ENCODE data around the gene TAS1R3. TPM values are rescaled to one million over a fixed set of nuclear protein-coding genes. Genes with fewer than 3 reads are reported as not detected.

The TAS1R3 gene
- total RNA-seq, 1 experiment from 2014 or later = 0.07 TPM

DNA sequence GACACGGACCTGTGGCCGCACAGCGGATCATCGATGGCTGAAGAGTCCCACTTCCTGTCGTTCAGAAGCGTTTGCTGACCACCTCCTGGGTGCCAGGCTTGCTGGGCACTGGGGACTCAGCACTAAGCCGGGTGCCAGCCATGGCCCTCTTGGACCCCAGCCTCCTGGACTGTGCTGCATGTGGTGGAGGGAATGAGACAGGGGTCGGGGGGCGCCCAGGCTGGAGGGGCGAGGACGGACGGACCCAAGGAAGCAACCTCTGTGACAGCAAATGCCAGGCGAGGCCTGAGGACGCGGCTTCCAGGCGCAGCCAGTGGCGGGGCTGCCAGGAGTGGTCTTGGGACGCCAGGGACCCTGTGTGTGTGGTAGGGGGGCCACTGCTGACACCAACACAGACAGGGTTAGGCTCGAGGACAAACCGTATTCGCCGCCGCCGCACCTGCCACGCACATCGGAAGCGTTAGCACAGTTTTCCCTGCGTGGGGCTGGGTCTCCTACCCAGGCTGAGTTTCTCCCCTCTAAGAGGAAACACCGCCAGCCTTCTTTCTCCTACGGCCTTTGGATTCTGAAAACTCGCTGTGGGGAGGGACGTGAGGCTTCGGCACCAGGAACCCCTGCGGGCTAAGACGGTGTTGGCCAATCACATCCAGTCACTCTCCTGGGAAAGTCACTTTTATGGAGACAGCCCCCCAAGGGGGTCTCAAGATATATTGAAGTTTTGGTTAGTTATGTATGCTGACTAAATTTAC, 30.3 kb downstream of the TAS1R3 start:
- intact Hi-C loops (cut with micrococcal nuclease) = no loop called here
- TF ChIP-seq, protein P1, sequence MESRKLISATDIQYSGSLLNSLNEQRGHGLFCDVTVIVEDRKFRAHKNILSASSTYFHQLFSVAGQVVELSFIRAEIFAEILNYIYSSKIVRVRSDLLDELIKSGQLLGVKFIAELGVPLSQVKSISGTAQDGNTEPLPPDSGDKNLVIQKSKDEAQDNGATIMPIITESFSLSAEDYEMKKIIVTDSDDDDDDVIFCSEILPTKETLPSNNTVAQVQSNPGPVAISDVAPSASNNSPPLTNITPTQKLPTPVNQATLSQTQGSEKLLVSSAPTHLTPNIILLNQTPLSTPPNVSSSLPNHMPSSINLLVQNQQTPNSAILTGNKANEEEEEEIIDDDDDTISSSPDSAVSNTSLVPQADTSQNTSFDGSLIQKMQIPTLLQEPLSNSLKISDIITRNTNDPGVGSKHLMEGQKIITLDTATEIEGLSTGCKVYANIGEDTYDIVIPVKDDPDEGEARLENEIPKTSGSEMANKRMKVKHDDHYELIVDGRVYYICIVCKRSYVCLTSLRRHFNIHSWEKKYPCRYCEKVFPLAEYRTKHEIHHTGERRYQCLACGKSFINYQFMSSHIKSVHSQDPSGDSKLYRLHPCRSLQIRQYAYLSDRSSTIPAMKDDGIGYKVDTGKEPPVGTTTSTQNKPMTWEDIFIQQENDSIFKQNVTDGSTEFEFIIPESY (IDR thresholded peaks at IDR 0.05; ENCODE audit: extremely low read depth, insufficient replicate concordance, low read length) = no peak
- TF ChIP-seq YY1 (IDR thresholded peaks at IDR 0.05; ENCODE audit: extremely low read depth, insufficient replicate concordance, low read depth, low read length) (no peak), EZH2phosphoT487 (IDR thresholded peaks at IDR 0.05; ENCODE audit: borderline replicate concordance) (no peak), FOSL1 (IDR thresholded peaks at IDR 0.05; ENCODE audit: low read depth) (no peak), JUND (IDR thresholded peaks at IDR 0.05) (no peak)
- TF ChIP-seq, protein P2, sequence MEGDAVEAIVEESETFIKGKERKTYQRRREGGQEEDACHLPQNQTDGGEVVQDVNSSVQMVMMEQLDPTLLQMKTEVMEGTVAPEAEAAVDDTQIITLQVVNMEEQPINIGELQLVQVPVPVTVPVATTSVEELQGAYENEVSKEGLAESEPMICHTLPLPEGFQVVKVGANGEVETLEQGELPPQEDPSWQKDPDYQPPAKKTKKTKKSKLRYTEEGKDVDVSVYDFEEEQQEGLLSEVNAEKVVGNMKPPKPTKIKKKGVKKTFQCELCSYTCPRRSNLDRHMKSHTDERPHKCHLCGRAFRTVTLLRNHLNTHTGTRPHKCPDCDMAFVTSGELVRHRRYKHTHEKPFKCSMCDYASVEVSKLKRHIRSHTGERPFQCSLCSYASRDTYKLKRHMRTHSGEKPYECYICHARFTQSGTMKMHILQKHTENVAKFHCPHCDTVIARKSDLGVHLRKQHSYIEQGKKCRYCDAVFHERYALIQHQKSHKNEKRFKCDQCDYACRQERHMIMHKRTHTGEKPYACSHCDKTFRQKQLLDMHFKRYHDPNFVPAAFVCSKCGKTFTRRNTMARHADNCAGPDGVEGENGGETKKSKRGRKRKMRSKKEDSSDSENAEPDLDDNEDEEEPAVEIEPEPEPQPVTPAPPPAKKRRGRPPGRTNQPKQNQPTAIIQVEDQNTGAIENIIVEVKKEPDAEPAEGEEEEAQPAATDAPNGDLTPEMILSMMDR (IDR thresholded peaks at IDR 0.05 in 2 of 3, conservative IDR thresholded peaks at IDR 0.05 in 1 of 3; ENCODE audit: borderline replicate concordance in 1 of 3, insufficient read depth in 1 of 3, low read depth in 2 of 3, low read length in 2 of 3) = no peak
- TF ChIP-seq, protein P3, sequence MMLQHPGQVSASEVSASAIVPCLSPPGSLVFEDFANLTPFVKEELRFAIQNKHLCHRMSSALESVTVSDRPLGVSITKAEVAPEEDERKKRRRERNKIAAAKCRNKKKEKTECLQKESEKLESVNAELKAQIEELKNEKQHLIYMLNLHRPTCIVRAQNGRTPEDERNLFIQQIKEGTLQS (IDR thresholded peaks at IDR 0.05) = no peak
- Histone ChIP-seq H3K27ac (ENCODE audit: low read depth, low read length) (peak overlapping the region; percentile 49; the same call in 1 of the 2 replicates), H3K4me1 (ENCODE audit: control insufficient read depth in 1 of 2, insufficient read depth in 2 of 2, low read length in 2 of 2) (peaks cover 24 to 49% of the 10 kb centered on the region in 2 experiments), H2AFZ (ENCODE audit: low read depth, low read length, poor library complexity, severe bottlenecking) (no peak overlapping the region), H3K4me2 (ENCODE audit: low read length) (peak overlapping the region; percentile 68), H3K36me3 (ENCODE audit: control insufficient read depth in 1 of 2, insufficient read depth in 2 of 2, low read length in 2 of 2) (no peaks in the 10 kb centered on the region), H4K20me1 (ENCODE audit: insufficient read depth) (no peaks in the 10 kb centered on the region), H3K9ac (ENCODE audit: low read length) (peak overlapping the region; percentile 51), H3K79me2 (ENCODE audit: insufficient read depth, low read length) (no peaks in the 10 kb centered on the region), H3K27me3 (ENCODE audit: insufficient read depth, low read length) (no peaks in the 10 kb centered on the region), H3K9me3 (ENCODE audit: control insufficient read depth in 1 of 2, insufficient read depth in 1 of 2, low read depth in 1 of 2, low read length in 2 of 2) (peaks cover 0 to 5% of the 10 kb centered on the region in 2 experiments; a peak in 1 of 4 replicates), H3K4me3 (replicated peaks in 1 of 2; ENCODE audit: low read depth in 1 of 2, low read length in 2 of 2) (0 out of 4 replicates have a peak overlapping the region, but pooled peaks of 1 of the 2 experiments have one; percentile 25), H3K9me2 (ENCODE audit: insufficient read depth) (no peaks in the 10 kb centered on the region)
- ATAC-seq = no peak
- DNase-seq (ENCODE audit: low read depth, low spot score) = no peak
- CTCF ChIA-PET = no interaction called here
- RAD21 ChIA-PET (ENCODE audit: low non-redundant PET in 1 of 2, low total read pairs in 2 of 2, uncharacterized antibody in 2 of 2, unreplicated experiment in 2 of 2) = no interaction called here
- POLR2A ChIA-PET = no interaction called here
- BruUV-seq (replicated peaks) = no TSS peak

Data from HCT116 (cell line).